ENCODE data around the gene TRIM63.

TRIM63 gene

DNA sequence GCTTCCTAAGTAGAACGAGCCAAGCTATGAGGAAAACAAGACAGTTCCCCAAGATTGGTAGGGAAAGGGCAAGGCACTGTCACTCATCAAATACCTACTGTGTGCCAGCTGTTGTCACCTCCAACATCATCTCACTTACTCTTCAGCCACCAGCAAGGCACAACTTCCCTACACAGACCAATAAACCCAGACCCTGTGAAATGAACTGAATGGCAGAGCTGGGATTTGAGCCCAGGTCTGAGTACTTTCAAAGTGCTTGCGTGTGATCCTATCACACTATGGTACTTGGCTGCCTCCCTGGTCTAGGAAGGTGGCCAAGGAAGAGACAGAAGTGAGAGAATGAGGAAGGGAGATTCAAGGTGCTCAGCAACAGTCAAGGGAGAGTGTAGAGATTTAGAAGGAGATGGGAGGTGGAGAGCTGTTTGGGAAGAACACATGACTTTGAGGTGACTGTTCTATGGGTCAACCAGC, 16.7 kb upstream of the TRIM63 start:
- DNase-seq, result no peak

DNA sequence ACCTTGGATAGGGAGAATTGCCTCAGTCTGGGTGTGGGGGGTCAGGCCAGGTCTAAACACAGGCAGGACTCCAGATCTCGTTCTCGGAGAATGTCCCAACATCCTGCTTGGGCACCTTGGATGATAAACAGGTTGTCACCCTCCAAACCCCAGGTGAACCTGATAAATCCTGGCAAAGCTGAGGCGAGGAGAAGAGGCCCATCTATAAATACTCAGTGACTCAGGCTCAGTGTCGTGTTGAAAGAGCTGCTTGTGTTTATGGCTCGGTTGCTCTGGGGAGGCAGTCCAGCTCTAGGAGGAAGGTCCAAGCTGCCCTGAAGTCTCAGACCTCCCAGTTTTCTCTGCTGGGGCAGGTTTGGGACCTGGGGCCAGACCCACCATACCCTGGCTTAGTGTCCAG, 15.8 kb upstream of the TRIM63 start:
- no peak for DNase-seq

DNA sequence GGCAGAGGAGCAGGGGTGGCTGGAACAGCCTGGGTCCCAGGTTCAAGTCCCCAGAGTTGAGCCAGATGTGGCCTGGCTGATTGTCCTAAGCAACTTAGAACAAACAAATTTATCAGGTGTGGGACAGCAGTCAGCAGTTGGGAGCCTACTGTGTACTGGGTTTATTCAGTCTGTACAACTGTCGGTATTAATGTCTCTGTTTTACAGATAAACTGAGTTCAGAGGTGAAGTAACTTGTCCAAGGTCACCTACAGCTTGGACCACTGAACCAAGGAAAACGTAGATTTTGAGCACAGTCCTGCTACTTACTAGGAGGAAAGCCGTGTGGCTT, 14.6 kb upstream of the TRIM63 start:
- DNase-seq, result no peak

DNA sequence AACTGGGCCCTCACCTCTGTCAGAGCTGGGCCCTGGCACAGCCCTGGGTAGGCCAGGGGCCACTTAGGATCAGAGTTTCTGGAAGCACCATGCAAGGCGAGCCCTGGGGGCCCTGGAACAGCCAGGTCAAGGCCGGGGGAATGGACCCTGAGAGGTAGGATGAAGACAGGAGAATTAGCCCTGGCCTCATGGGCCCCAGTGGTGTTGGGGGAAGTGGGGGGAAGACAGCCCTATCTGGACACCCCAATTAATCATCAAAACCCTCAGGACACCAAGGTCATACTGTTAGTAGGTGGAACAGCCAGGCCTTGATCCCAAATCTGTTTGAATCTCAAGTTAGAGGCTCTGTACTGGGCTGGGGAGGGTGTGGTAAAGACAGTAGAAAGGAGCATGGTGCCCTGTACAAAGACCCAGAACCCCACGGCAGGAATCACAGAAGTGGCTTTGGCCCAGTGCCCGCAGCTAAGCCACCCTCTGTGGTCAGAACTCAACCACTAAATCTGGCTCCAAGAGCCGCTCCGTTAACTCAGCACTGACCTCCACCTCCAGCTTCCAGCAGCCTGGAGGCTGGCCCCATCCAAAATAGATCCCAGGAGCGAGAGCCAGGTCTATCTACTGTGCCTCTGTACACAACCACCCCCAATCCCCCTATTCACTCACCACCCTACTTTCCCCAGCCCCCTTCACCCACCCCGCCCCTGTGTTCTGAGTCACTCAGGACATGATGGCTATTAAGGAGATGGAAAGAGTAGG, 14.0 kb upstream of the TRIM63 start:
- no peak for DNase-seq

DNA sequence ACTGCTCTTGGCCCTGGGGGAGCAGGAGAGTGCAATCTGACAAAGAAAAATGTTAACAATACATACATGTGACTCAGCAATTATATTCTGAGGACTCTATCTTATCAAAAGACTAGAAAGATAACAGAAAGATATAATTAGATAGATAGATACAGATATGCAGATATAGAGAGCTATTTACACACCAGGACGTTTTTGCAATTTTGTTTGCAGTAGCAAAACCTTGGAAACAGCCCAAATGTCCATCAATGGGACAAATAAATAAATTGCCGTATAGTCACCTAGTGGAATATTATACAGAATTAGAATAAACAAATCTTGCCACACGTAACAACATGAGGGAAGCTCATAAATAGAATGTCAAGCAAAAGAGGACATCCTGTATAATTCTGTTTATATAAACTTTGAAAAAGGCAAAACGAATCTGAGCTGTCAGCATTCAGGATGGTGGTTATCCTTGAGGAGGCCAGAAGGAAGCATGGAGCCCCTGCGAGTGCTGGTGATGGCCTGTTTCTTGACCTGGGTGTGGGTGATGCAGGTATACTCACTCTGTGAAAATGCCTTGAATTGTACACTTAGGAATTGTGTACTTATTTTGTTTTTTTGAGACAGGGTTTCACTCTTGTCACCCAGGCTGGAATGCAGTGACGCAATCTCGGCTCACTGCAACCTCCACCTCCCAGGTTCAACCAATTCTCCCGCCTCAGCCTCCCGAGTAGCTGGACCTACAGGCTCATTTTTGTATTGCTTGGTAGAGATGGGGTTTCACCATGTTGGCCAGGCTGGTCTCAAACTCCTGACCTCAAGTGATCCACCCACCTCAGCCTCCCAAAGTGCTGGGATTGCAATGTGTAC, 12.8 kb upstream of the TRIM63 start:
- no peak for DNase-seq

DNA sequence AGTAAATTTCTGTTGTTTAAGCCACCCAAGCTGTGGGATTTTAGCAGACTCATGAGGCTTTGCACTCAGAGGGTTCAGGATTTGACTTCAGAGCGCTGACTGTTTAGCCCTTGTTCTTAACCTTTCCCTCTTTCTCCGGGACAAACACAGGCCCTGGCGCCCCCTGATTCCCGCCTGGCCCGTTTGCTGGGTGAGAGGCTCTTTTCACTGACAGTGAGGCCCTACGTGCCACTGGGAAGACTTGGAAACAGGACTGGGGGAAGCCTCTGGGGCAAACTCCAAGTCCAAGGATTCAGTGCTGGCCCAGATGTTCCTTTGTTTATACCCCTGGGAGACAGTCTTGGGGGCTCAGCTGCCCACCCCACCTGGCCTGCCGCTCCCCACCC, 11.7 kb upstream of the TRIM63 start:
- DNase-seq, result no peak

DNA sequence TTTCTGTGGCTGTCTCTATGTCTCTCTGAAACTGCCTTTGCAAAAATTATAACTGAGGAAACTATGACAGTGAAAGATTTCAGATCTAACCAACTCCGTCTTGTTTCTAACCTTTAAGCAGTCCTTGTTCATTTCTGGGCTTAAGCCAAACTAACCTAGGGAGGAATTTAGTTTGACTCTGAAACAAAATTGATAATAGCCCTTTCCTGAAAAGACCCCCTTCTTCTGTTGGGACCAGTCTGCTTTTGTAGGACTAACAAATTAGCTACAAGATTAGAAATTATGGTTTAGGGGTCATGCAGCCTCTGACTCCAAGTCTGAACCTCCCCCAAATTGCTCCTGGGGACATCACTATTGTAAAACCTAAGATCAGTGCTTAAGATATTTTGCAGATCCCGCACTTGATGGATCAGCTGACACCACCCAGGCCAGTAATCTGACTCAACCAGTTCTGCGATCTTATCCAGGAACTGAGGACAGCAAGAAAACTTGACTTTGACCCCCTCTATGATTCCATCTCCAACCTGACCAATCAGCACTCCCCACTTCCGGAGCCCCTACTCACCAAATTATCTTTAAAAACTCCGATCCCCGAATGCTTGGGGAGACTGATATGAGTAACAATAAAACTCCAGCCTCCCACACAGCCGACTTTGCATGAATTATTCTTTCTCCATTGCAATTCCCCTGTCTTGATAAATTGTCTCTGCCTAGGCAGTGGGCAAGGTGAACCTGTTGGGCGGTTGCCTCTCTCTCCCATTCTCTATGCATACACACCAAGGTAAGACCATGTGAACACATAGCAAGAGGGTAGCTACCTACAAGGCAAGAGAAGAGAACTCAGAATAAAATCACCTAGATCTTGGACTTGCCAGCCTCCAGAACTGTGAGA, 11.1 kb upstream of the TRIM63 start:
- DNase-seq, result no peak

DNA sequence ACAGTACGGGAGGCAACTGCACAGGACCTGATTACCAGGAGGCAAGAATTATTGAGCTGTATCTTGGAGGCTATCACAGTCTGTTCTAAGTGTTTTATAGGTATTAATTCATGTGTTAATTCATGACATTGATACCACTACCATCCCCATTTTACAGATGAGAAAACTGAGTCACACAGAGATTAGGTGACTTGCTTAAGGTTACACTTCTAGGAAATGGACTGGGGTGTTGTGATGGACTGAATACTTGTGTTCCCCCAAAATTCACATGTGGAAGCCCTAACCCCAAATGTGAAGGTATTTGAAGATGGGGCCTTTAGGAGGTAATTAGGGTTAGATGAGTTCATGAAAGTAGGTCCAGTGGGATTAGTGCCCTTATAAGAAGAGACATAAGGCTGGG, 10.1 kb upstream of the TRIM63 start:
- no peak for DNase-seq

DNA sequence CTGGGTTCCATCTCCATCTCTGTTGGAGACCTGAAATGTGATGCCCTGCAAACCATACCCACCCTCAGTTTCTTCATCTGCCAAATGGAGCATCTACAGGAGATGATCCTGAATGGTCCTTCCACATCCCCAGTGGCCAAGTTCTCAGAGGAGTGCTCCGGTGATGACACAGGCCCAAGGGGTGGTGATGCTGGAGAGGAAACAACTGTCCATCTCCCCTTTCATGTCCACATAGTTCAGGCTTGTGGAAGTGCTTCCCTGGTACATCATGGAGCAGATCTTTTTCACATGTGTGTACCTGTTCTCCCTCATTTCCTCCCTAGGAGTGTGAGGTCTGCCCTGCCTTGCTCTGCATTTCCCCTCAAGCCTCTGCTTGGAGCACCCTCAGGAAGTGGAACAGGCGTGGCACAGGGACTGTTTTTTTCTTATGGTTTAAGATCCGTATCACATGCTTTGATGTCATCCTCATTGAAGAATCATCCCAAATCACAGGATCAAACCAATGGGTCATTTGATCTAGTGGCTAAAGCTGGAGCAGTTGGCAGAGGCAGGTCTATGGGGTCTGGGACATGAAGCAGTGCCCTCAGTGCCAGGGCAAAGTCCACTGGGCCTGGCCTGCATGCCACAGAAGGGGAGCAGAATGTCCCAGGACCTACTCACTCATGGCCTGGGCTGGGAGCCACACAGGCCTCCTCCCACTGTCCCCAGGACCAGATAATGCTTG, 8.2 kb upstream of the TRIM63 start:
- DNase-seq, result no peak

DNA sequence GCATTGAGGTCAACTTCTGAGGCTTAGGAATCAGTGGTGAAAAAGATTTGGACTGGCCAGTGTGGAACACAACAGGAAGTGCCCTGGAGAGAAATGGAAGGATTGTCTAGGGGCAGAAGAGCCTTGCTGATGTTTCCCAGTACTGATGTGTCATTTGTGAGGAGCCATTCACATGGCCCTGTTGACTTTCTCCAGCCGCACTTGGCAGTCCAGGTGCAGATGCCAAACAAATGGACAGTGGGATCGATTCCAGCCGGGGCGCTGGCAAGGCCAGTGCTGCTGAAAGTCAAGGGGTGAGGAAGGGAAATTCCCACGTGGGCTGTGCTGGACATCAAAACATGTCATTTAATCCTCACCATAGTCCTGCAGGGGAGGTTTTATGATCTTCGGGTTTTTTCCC, 4.9 kb upstream of the TRIM63 start:
- no peak for DNase-seq

DNA sequence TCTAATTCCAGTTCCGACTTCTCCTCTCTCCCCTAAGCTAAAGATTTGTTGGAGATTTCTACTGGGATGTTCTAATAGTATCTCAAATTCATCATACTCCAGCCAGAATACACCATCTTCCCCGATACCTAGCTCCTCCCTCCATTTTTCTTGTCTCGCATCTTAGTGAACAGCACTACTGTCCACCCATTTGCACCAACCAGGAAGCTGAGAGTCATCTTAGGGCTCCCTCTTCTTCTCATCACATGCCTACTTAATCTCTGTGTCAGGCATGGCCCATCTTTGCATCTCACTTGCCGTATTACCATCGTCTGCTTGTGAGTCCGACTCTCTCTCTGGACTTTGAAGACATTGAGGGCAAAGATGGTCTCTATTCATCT, 3.5 kb upstream of the TRIM63 start:
- no peak for DNase-seq

DNA sequence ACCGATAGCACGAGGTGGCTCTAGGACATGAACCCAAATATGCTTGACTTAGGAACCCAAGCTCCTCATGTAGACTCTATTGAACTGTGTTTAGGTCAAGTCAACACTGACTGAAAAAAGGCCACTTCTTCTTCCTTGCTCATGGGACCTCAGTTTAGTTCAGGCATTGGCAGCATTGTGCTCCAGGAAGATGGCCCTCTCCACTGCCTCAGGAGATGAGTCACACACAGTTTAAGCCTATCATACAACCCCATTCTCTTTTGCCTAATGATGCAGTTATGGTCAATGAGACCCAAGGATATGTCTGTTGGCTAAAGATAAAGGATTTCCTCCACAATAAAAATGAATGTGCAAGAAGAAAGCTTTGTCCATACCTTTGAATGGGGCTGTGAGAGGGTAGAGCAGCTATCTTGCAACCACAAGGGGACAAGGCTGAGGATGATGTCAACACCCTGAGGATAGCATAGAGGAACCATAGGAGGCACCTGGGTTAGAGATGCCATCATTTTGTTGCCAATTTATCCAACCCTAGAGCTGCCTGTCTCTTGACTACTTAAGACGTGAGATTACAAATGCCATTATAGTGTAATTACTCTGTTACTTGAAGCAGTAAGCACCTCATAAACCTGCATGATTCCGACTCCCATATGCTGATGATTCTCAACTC, 3.0 kb upstream of the TRIM63 start:
- no peak for DNase-seq

DNA sequence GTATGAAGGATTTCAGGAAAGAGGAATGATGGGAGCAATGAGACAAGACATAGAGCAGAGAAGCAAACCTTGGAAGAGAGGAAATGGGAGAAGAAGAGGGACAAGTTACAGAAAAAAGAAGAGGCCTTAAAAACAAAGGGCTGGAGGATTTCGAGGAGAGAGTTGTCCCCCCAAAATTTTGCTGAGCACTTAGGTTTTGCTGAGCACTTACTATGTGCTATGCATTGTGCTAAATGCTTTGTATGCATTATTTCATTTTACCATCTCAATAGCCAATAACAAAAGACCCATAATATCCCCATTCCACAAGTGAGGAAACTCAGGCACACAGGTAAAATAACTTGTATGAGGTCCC, 2.5 kb upstream of the TRIM63 start:
- no peak for DNase-seq

DNA sequence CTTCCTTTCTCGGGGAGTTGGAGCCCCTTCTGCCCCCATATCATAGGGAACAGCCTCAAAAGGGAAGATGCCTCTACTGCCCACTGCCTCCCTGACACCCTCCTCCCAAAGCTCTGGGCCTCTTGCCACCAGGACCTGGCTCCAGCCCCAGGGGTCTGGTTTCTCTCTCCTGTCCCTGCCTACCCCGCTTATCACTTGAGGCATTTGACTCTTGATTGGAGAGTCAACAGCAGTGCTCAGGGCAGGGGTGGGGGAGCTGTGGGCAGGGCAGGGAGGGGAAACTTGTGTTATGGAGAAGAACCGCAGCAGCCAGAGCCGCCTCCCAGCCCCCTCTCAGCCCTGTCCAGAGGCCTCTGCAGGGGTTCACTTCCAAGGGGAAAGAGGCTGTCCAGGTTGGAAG, 573 bp downstream of the TRIM63 start:
- no peak for DNase-seq

DNA sequence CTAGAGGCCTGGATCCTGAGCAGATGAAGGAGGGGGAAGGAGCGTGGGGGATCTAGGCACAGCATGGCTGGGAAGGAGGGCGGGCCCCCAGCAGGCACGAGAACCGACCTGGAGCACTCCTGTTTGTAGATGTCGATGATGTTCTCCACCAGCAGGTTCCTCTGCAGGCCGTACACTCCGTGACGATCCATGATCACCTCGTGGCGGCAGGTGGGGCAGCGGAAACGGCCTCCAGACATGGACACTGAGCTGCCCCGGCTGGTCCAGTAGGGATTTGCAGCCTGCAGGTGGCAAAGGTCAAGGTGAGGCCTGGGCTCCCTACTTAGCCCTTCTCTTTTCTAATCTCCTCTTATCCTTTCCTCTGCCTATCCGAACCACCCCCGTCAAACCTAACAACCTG, 1.3 kb downstream of the TRIM63 start:
- DNase-seq, result no peak

DNA sequence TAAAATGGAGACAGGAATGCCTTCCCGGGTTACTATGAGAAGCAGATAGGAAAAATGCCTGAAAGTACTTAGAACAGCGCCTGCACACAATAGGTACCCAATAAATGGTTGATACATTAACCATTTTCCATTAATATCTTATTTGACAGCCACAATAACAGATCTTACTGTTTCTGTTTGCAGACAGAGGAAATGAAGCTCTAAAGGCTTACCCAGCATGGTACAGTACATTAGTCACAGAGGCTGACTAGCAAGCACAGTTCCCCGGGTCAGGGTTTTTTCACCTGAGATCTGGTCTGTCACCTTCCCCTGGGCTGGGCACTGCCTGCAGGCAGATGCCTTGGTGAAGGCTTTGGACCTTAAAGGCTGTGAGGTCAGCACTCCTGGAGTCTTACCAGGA, 2.9 kb downstream of the TRIM63 start:
- no peak for DNase-seq

DNA sequence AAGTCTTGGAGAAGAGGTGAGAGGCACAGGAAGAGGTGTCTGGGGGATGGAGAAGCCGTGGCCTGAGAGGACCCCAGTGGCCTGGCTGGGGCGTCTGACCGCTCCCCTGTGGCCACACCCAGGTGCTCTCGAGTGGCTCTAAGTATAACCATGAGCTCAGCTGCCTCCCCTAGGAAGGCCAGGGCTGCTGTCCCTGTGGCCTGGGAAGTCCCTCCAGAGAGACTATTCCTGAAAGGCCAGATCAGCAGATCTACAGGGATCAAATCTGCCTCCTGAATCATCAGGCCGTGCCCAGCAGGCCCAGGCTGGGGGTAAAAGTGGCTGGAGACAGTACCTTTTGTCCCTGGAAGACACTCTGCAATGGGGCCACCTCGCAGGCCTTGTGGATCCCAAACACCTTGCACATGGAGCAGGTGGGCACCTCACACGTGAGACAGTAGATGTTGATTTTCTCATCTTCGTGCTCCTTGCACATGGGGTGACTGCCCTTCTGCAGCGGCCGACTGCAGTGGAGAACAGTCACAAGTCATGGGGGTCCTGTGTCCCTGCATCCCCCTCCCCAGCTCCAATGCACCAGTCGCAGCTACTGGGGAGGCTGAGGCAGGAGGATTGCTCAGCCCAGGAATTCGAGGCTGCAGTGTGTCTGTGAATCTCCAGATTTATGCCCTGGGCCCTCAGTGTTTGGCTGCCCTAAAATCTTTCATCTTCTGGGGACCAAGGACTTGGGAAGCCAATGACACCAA, 6.4 kb downstream of the TRIM63 start:
- no peak for DNase-seq

DNA sequence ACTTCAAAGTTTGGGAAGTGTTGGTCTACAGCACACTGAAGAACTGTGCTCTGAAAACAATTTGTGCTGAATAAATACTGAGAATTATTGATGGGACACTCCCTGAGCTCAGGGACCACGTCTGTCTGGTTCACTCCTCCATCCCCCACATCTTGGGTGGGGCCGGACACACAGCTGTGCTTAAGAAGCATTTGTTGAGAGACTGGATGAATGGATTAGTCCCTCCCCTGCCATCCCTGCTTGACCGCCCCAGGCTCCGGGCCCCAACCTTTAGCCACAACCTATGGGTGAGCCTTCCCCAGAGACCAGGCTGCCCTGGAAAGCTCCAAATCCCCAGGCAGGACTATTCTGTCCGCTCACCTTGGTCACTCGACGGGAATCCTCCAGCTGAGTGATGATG, 7.5 kb downstream of the TRIM63 start:
- DNase-seq, result no peak

DNA sequence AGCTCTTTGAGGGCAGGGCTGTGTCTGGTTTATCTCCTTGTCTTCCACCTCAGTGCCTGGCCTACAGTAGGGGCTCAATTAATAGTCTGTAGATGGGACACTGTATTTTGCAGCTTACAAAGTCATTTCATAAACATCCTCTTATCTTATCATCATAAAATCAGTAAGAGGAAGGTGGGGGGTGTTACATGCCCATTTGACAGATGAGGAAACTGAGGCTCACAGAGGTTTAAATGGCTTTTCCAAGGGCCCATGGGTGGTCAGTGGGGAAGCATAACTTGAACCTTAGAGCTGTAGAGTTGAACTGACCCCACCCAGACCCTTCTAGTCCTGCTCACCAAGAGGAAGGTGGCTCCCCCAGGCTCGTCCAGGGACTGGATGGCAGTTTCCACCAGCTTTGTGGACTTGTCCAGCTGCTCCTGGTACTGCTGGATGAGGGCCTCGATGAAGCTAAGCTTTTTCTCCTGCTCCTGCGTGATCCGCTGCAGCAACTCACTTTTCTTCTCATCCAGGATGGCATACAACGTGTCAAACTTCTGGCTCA, 9.3 kb downstream of the TRIM63 start:
- no peak for DNase-seq

DNA sequence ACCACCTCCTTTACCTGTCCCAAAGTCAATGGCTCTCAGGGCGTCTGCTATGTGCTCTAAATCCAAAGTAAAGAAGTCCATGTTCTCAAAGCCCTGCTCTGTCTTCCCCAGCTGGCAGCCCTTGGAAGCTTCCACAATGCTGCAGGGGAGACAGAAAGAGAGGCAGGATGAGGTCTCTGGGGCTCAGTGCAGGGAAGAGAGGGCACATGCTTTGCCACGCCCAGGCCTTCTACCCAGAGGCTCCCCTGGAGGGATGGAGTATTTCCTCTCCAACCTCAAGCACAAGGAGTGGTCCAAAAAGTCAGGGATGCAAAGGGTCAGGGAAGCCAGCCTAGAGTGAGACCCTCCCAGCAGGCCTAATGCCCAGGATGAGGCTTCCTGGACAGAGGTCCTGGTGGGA, 10.2 kb downstream of the TRIM63 start:
- no peak for DNase-seq

DNA sequence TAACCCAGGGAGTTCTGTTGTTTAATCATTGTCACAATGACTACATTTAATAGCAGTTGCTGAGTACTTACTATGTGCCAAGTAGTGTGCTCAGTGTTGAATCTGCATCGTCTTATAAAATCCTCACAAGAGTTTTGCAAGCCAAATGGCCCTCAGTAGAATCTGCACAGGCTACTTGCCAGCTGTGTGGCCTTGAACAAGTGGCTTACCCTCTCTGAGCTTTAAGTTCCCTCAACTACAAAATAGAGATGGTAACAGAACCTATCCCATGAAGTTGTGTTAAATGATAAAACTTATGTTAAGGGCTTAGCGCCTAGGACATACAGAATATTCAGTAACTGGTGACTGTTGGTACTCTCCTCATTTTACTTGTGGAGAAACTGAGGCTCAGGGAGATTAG, 12.4 kb downstream of the TRIM63 start:
- DNase-seq, result no peak
